T-cell (primary cell): ENCODE results near the gene DNAJB12. TPM values are rescaled to one million over a fixed set of nuclear protein-coding genes. Genes with fewer than 3 reads are reported as not detected.

Experiments used
- ATAC-seq, 4 experiments: fragments of 200-7000 bp in 3 of 4; fragments of 150-1000 bp in 1 of 4; cut with Tn5 transposase; replicated peaks in 1 of 4; 1 replicate in 3 of 4; 2 replicates in 1 of 4; pipeline ENCODE4 v1.10.0; 2021; ENCODE audit warnings: moderate library complexity in 3 of 4, mild to moderate bottlenecking in 2 of 4, moderate number of reproducible peaks in 1 of 4
- CTCF ChIA-PET, 2 donors: fragments of 300-600 bp; sonication (Branson Sonifier 250); formaldehyde crosslinking; loops; one replicate each; lab custom pipeline; 2022; ENCODE audit warnings: antibody characterized with exemption in 2 of 2; lab: Charles Lee
- POLR2A ChIA-PET, 2 donors: fragments of 300-600 bp; sonication (Branson Sonifier 250); formaldehyde crosslinking; loops; one replicate each; lab custom pipeline; 2022; ENCODE audit warnings: antibody characterized with exemption in 2 of 2; lab: Charles Lee
- DNase-seq, 35 experiments: peaks; one replicate each; pipeline versions ENCODE4 v3.0.0 to v3.0.0-alpha.2; 2013 to 2023
- H3K27ac ChIP-seq: one replicate; pipeline ENCODE4 v1.5.1; 2013; ENCODE audit warnings: low read length
- H3K27me3 ChIP-seq, 2 experiments: replicated peaks in 1 of 2; 1 replicate in 1 of 2; 2 replicates in 1 of 2; pipeline versions ENCODE4 v1.6.1 to v1.7.0; 2013; ENCODE audit warnings: low read length in 1 of 2, mixed read lengths in 1 of 2; ENCODE audit not compliant: control insufficient read depth in 2 of 2, insufficient read depth in 2 of 2; ENCODE audit errors: extremely low read depth in 1 of 2
- H3K36me3 ChIP-seq, 2 donors: 1 replicate in 1 of 2; 2 replicates in 1 of 2; pipeline versions ENCODE4 v1.6.1 to v1.7.0; 2013; ENCODE audit warnings: low read length in 1 of 2; ENCODE audit not compliant: control insufficient read depth in 2 of 2, insufficient read depth in 1 of 2; ENCODE audit errors: extremely low read depth in 1 of 2
- H3K4me1 ChIP-seq, 2 experiments: 1 replicate in 1 of 2; 2 replicates in 1 of 2; pipeline versions ENCODE4 v1.6.1 to v1.7.0; 2013; ENCODE audit warnings: low read length in 2 of 2, mixed read lengths in 1 of 2; ENCODE audit not compliant: insufficient read depth in 2 of 2, control insufficient read depth in 1 of 2; ENCODE audit errors: extremely low read depth in 1 of 2
- H3K4me3 ChIP-seq, 2 donors: 1 replicate in 1 of 2; 2 replicates in 1 of 2; pipeline versions ENCODE4 v1.5.1 to v1.7.0; 2013; ENCODE audit warnings: mild to moderate bottlenecking in 2 of 2, low read length in 1 of 2, moderate library complexity in 1 of 2; ENCODE audit not compliant: control insufficient read depth in 1 of 2; ENCODE audit errors: extremely low read depth in 1 of 2
- H3K9me3 ChIP-seq: 2 replicates; pipeline ENCODE4 v1.7.0; 2013
- H3K27ac Mint-ChIP-seq, 2 donors: one replicate each; pipeline ENCODE4 v1.8.0; 2020 to 2021; ENCODE audit warnings: mild to moderate bottlenecking in 2 of 2, mixed read lengths in 2 of 2
- H3K27me3 Mint-ChIP-seq, 2 donors: one replicate each; pipeline ENCODE4 v1.8.0; 2021 to 2022; ENCODE audit warnings: mixed read lengths in 2 of 2
- H3K36me3 Mint-ChIP-seq: one replicate; pipeline ENCODE4 v1.8.0; 2021; ENCODE audit warnings: mixed read lengths
- H3K4me1 Mint-ChIP-seq, 3 donors: one replicate each; pipeline ENCODE4 v1.8.0; 2020 to 2022; ENCODE audit warnings: mixed read lengths in 3 of 3, mild to moderate bottlenecking in 1 of 3
- H3K4me3 Mint-ChIP-seq, 3 donors: one replicate each; pipeline ENCODE4 v1.8.0; 2020 to 2022; ENCODE audit warnings: mild to moderate bottlenecking in 3 of 3, mixed read lengths in 3 of 3, moderate library complexity in 3 of 3
- H3K9me3 Mint-ChIP-seq, 3 donors: one replicate each; pipeline ENCODE4 v1.8.0; 2020 to 2022; ENCODE audit warnings: mixed read lengths in 3 of 3
- WGBS: methylation state at CpG from one replicate; pipeline ENCODE4 v1.1.5; 2013; ENCODE audit warnings: missing lambda C conversion rate; ENCODE audit not compliant: insufficient coverage; 5-methylcytosine and 5-hydroxymethylcytosine counted together
- total RNA-seq, 35 experiments: library from RNA in 6 of 35; stranded (reverse) in 6 of 35; fragments of 120-200 nt in 1 of 35; gene quantifications; one replicate each; pipeline versions ENCODE4 v1.2.1 to v1.2.4 and lab custom pipeline; 2013 to 2026

The DNAJB12 gene
- total RNA-seq, 5 donors from 2014 or later (not counting 1 experiment from before 2014, with no cell fraction given) = 27.1 to 41.4 (median 31.2) TPM

- no peaks in the 10 kb centered on the region for H3K27me3 ChIP-seq
- no peak overlapping the region for H3K4me3 Mint-ChIP-seq
- ChIA-PET POLR2A (interaction anchor here (0.6 kb wide), 2 partner anchors 287 to 442 kb away, joined by 5 to 7 read pairs; no protein-coding TSS in a partner anchor), CTCF (interaction anchor here in 1 of 2 donors (0.5 kb wide), 1 partner anchor 479 kb away, joined by 3 read pairs; no protein-coding TSS in a partner anchor)
- H3K4me1 ChIP-seq = peaks cover 0 to 15% of the 10 kb centered on the region in 2 experiments
- H3K27me3 Mint-ChIP-seq = no peaks in the 10 kb centered on the region
- WGBS = 70% methylated on average over 2 of the region's 5 CpGs
- H3K9me3 Mint-ChIP-seq = no peaks in the 10 kb centered on the region
- peaks cover 3 to 10% of the 10 kb centered on the region in 2 donors for H3K36me3 ChIP-seq
- no peaks in the 10 kb centered on the region for H3K9me3 ChIP-seq
- ATAC-seq (no peak), DNase-seq (no peak)
- no peak overlapping the region for H3K27ac ChIP-seq
- H3K27ac Mint-ChIP-seq = no peak overlapping the region
- H3K4me1 Mint-ChIP-seq = peaks cover 2 to 4% (median 2%) of the 10 kb centered on the region in 3 donors
- no peak overlapping the region for H3K4me3 ChIP-seq
- H3K36me3 Mint-ChIP-seq = peaks cover 12% of the 10 kb centered on the region
Measured at GRCh38 chr10:72375585-72375984, 20.9 kb upstream of the DNAJB12 start.

DNA sequence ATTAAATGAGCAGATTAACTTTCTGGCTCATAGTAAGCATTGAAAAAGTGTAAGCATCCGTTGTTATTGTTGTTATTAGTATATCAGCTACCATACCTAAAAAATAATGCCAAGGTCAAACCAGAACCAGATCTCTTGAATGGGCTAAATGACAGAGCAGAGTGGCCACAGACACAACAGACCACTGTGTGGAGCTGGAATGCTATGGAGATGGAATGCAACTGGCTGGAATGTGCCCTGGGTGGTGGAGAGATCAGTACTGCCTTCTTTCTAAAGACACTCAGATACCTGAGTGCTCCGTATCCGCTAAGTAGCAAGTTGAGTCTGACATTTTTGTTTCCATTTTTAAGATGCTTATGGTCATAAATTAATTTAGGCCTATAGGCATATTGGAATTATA, 20.5 kb upstream of the DNAJB12 start:
- Histone ChIP-seq H3K27me3 (no peaks in the 10 kb centered on the region), H3K27ac (no peak overlapping the region), H3K4me1 (peaks cover 0 to 19% of the 10 kb centered on the region in 2 experiments), H3K9me3 (no peaks in the 10 kb centered on the region), H3K36me3 (peaks cover 3 to 10% of the 10 kb centered on the region in 2 donors), H3K4me3 (no peak overlapping the region)
- no peak for ATAC-seq
- no peak overlapping the region for H3K27ac Mint-ChIP-seq
- DNase-seq = no peak
- peaks cover 12% of the 10 kb centered on the region for H3K36me3 Mint-ChIP-seq
- no peaks in the 10 kb centered on the region for H3K9me3 Mint-ChIP-seq
- WGBS = no CpG with 5 or more reads among the region's 3 CpGs
- H3K4me3 Mint-ChIP-seq = no peak overlapping the region
- H3K4me1 Mint-ChIP-seq = peaks cover 6 to 8% (median 6%) of the 10 kb centered on the region in 3 donors
- CTCF ChIA-PET = interaction anchor here (0.6 to 0.8 kb wide), 3 partner anchors 9 to 563 kb away, joined by 3 to 10 read pairs (median 3); no protein-coding TSS in a partner anchor
- H3K27me3 Mint-ChIP-seq = no peaks in the 10 kb centered on the region
- POLR2A ChIA-PET = interaction anchor here in 1 of 2 donors (0.6 kb wide), 1 partner anchor 286 kb away, joined by 5 read pairs; no protein-coding TSS in a partner anchor

DNA sequence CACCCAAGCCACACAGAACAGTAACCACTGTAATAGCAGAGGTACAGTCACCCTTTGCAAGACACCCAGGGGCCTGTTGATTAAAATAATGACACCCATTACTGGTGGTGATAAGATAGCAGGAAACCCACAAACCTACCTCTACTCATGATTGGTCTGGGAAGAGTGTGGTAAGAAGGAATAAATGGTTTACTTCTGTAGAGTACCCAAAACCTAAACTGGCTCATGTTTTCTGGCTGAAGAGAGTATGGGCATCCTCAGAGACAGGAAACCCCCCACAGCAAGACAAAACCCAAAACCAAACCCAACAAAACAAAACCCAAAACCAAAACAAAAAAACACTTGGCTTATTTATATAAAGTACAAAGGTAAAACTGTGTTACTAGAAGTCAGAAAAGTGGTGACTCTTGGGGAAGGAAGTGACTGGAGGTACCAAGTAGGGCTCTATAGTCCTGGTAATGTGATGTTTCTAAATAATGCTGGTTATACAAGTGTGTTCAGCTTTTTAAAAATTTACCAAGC, 15.5 kb upstream of the DNAJB12 start:
- Mint-ChIP-seq H3K9me3 (no peaks in the 10 kb centered on the region), H3K36me3 (peaks cover 13% of the 10 kb centered on the region), H3K27me3 (no peaks in the 10 kb centered on the region), H3K4me3 (peak overlapping the region in 1 of 3 donors; percentile 11), H3K4me1 (peaks cover 11 to 26% (median 19%) of the 10 kb centered on the region in 3 donors), H3K27ac (peak overlapping the region; percentile 85)
- Histone ChIP-seq H3K9me3 (no peaks in the 10 kb centered on the region), H3K27ac (peak overlapping the region; percentile 49), H3K36me3 (peaks cover 3 to 9% of the 10 kb centered on the region in 2 donors), H3K4me3 (no peak overlapping the region), H3K4me1 (peaks cover 0 to 35% of the 10 kb centered on the region in 2 experiments), H3K27me3 (no peaks in the 10 kb centered on the region)
- ChIA-PET POLR2A (interaction anchor here (0.7 to 0.8 kb wide), 2 partner anchors 464 to 645 kb away, joined by 4 read pairs; no protein-coding TSS in a partner anchor), CTCF (interaction anchor here in 1 of 2 donors (0.6 kb wide), 2 partner anchors 125 to 322 kb away, joined by 3 read pairs; no protein-coding TSS in a partner anchor)
- peak in 18 of 35 experiments; percentile 3 to 77 (median 22) for DNase-seq
- ATAC-seq = peak; percentile 79 to 93 (median 86)

GRCh38 chr10:72367301-72367960, 12.7 kb upstream of the DNAJB12 start:
- peaks cover 0 to 3% of the 10 kb centered on the region in 2 experiments for H3K27me3 ChIP-seq
- peaks cover 25 to 38% (median 31%) of the 10 kb centered on the region in 3 donors for H3K4me1 Mint-ChIP-seq
- WGBS = 100% methylated on average over 2 of the region's 4 CpGs
- ChIA-PET POLR2A (no interaction called here), CTCF (no interaction called here)
- no peaks in the 10 kb centered on the region for H3K9me3 ChIP-seq
- no peak for ATAC-seq
- no peaks in the 10 kb centered on the region for H3K9me3 Mint-ChIP-seq
- DNase-seq = no peak
- H3K4me3 ChIP-seq = no peak overlapping the region
- H3K4me1 ChIP-seq = peaks cover 0 to 49% of the 10 kb centered on the region in 2 experiments
- no peak overlapping the region for H3K4me3 Mint-ChIP-seq
- H3K36me3 Mint-ChIP-seq = peaks cover 9% of the 10 kb centered on the region
- peak overlapping the region in 1 of 2 donors; percentile 72 for H3K27ac Mint-ChIP-seq
- no peaks in the 10 kb centered on the region for H3K27me3 Mint-ChIP-seq
- peaks cover 0 to 7% of the 10 kb centered on the region in 2 donors for H3K36me3 ChIP-seq
- H3K27ac ChIP-seq = no peak overlapping the region

- H3K4me1 ChIP-seq = peaks cover 0 to 32% of the 10 kb centered on the region in 2 experiments
Measured at GRCh38 chr10:72365106-72365895, 10.6 kb upstream of the DNAJB12 start.

More at GRCh38 chr10:72365106-72365895, 10.6 kb upstream of the DNAJB12 start:
- ATAC-seq (no peak), DNase-seq (no peak)
- peak overlapping the region in 1 of 3 donors; percentile 56 for H3K4me3 Mint-ChIP-seq
- Histone ChIP-seq H3K4me3 (no peak overlapping the region), H3K9me3 (no peaks in the 10 kb centered on the region), H3K36me3 (peaks cover 0 to 4% of the 10 kb centered on the region in 2 donors), H3K27me3 (peaks cover 0 to 3% of the 10 kb centered on the region in 2 experiments), H3K27ac (peak overlapping the region; percentile 63)
- POLR2A ChIA-PET = interaction anchor here in 1 of 2 donors (0.5 to 0.6 kb wide), 2 partner anchors 469 to 871 kb away, joined by 3 to 7 read pairs; no protein-coding TSS in a partner anchor
- 87% methylated on average over 5 of the region's 7 CpGs for WGBS
- H3K27me3 Mint-ChIP-seq = no peaks in the 10 kb centered on the region
- peaks cover 9% of the 10 kb centered on the region for H3K36me3 Mint-ChIP-seq
- peaks cover 20 to 31% (median 26%) of the 10 kb centered on the region in 3 donors for H3K4me1 Mint-ChIP-seq
- CTCF ChIA-PET = interaction anchor here (0.6 to 2.6 kb wide), 11 partner anchors 150 to 696 kb away, joined by 3 to 30 read pairs (median 5); partner anchors contain the start of gene ANAPC16 (in 1 of the 2)
- H3K27ac Mint-ChIP-seq = peak overlapping the region; percentile 80 to 91
- H3K9me3 Mint-ChIP-seq = no peaks in the 10 kb centered on the region
